A549 (cell line): ENCODE results near the gene ANKRD40. TPM values are rescaled to one million over a fixed set of nuclear protein-coding genes. Genes with fewer than 3 reads are reported as not detected.

Experiments used
- ATOH8 ChIP-seq: fragments of 250-450 bp; sonication (Bioruptor Pico); IDR thresholded peaks from 2 replicates; pipeline ENCODE4 v1.5.0; 2020; ENCODE audit warnings: low read depth, mild to moderate bottlenecking, moderate library complexity
- BHLHE40 ChIP-seq: IDR thresholded peaks from 2 replicates; pipeline ENCODE4 v1.6.1; 2012; ENCODE audit warnings: low read depth, low read length, inconsistent platforms
- CBX2 ChIP-seq: fragments of 200-600 bp; sonication (generic); IDR thresholded peaks from 2 replicates; pipeline ENCODE4 v1.6.1; 2016; ENCODE audit warnings: low read depth, mild to moderate bottlenecking, borderline replicate concordance
- CBX8 ChIP-seq: fragments of 200-600 bp; sonication (generic); IDR thresholded peaks from 2 replicates; pipeline ENCODE4 v1.6.1; 2016
- CEBPB ChIP-seq, 2 experiments: fragments of >200 bp in 1 of 2; sonication (Bioruptor Twin) in 1 of 2; formaldehyde crosslinking in 1 of 2; IDR thresholded peaks; 2 replicates each; pipeline ENCODE4 v1.6.1; 2012 to 2016
- CTCF ChIP-seq: fragments of >200 bp; sonication (Bioruptor Twin); formaldehyde crosslinking; IDR thresholded peaks from 3 replicates; pipeline ENCODE4 v1.5.1; 2016
- EHF ChIP-seq: fragments of 250-450 bp; sonication (Bioruptor Pico); IDR thresholded peaks from 2 replicates; pipeline ENCODE4 v1.5.0; 2020; ENCODE audit warnings: mild to moderate bottlenecking
- EHMT2 ChIP-seq: fragments of 200-600 bp; sonication (generic); IDR thresholded peaks from 2 replicates; pipeline ENCODE4 v1.6.1; 2016; ENCODE audit warnings: antibody characterized with exemption, low read depth, mild to moderate bottlenecking, moderate library complexity
- EP300 ChIP-seq, 2 experiments: fragments of >200 bp; sonication (Bioruptor Twin); formaldehyde crosslinking; IDR thresholded peaks; 2 replicates in 1 of 2; 3 replicates in 1 of 2; pipeline ENCODE4 v1.6.1; 2016 to 2017
- ESRRA ChIP-seq: fragments of 150-350 bp; IDR thresholded peaks from 2 replicates; pipeline ENCODE4 v1.6.1; 2014; ENCODE audit warnings: mild to moderate bottlenecking, low read length, borderline replicate concordance
- FOXS1 ChIP-seq: fragments of 250-450 bp; sonication (Bioruptor Pico); IDR thresholded peaks from 2 replicates; pipeline ENCODE4 v1.5.0; 2020; ENCODE audit warnings: mild to moderate bottlenecking, moderate library complexity
- HES2 ChIP-seq: fragments of >200 bp; sonication (Bioruptor Twin); formaldehyde crosslinking; IDR thresholded peaks from 2 replicates; pipeline ENCODE4 v1.6.1; 2016
- HOXB5 ChIP-seq: fragments of 250-450 bp; sonication (Bioruptor Pico); IDR thresholded peaks from 2 replicates; pipeline ENCODE4 v1.5.0; 2020; ENCODE audit warnings: mild to moderate bottlenecking, moderate library complexity
- KDM5A ChIP-seq: fragments of 200-600 bp; sonication (generic); IDR thresholded peaks from 2 replicates; pipeline ENCODE4 v1.6.1; 2016; ENCODE audit warnings: antibody characterized with exemption, mild to moderate bottlenecking
- MYC ChIP-seq: IDR thresholded peaks from 2 replicates; pipeline ENCODE4 v1.6.1; 2012; ENCODE audit warnings: mild to moderate bottlenecking, inconsistent platforms, low read length, improper control_type of control experiment, borderline replicate concordance
- NFE2L2 ChIP-seq: fragments of 150-350 bp; conservative IDR thresholded peaks from 2 replicates; pipeline ENCODE4 v1.6.1; 2014; ENCODE audit warnings: low read length
- NR3C1 ChIP-seq: fragments of >200 bp; sonication (Bioruptor Twin); formaldehyde crosslinking; IDR thresholded peaks from 3 replicates; pipeline ENCODE4 v1.6.1; 2017
- REST ChIP-seq: fragments of 200-600 bp; sonication (generic); IDR thresholded peaks from 2 replicates; pipeline ENCODE4 v1.6.1; 2016; ENCODE audit warnings: antibody characterized with exemption, mild to moderate bottlenecking, moderate library complexity
- RFX5 ChIP-seq: fragments of 450-650 bp; IDR thresholded peaks from 2 replicates; pipeline ENCODE4 v1.7.1; 2014; ENCODE audit warnings: antibody characterized with exemption, mild to moderate bottlenecking, moderate library complexity
- SREBF2 ChIP-seq: fragments of 450-650 bp; IDR thresholded peaks from 2 replicates; pipeline ENCODE4 v1.6.1; 2014; ENCODE audit warnings: mild to moderate bottlenecking, moderate library complexity
- TFCP2L1 ChIP-seq: fragments of 250-450 bp; sonication (Bioruptor Pico); IDR thresholded peaks from 2 replicates; pipeline ENCODE4 v1.5.0; 2021; ENCODE audit warnings: mild to moderate bottlenecking
- TP53 ChIP-seq: fragments of 250-450 bp; sonication (Bioruptor Pico); IDR thresholded peaks from 2 replicates; pipeline ENCODE4 v1.5.0; 2021; ENCODE audit warnings: mild to moderate bottlenecking, moderate library complexity
- polyA plus RNA-seq, 4 experiments: library from polyadenylated mRNA; depleted of rRNA in 3 of 4; stranded (reverse); fragments of >200 nt; fragmentation: RNase III in 1 of 4; extraction: RNeasy Plus Mini Kit Qiagen cat#74134 plus additional on column Dnase treatment in 1 of 4; gene quantifications; 2 replicates in 3 of 4; 3 replicates in 1 of 4; pipeline ENCODE4 v1.2.3, GENCODE V29; 2011 to 2017

The ANKRD40 gene
- polyA plus RNA-seq, 2 of the 4 experiments (the other 2 are of a cell fraction), result 50.1 to 84.3 TPM

- 0 out of 2 replicates have a peak, but pooled peaks have one; percentile 14 for TF ChIP-seq TFCP2L1 (CRISPR knock-in tag)
- TF ChIP-seq EHMT2, result no peak
- no peak for TF ChIP-seq NFE2L2
- no peak for TF ChIP-seq CTCF
- 0 out of 2 replicates have a peak, but pooled peaks have one; percentile 48 for TF ChIP-seq FOXS1 (CRISPR knock-in tag)
- no peak for TF ChIP-seq ESRRA
- TF ChIP-seq EP300 (IDR thresholded peaks at IDR 0.05), result peak; percentile 59 to 83; a peak in 3 of 5 replicates
- no peak for TF ChIP-seq TP53
- no peak for TF ChIP-seq RFX5
- TF ChIP-seq SREBF2, result no peak
- no peak for TF ChIP-seq KDM5A
- TF ChIP-seq CBX8, result no peak
- TF ChIP-seq ATOH8 (CRISPR knock-in tag), result no peak
- no peak for TF ChIP-seq EHF (CRISPR knock-in tag)
- TF ChIP-seq NR3C1, result no peak
- TF ChIP-seq HOXB5 (CRISPR knock-in tag), result no peak
- no peak for TF ChIP-seq HES2
- 0 out of 2 replicates have a peak, but pooled peaks have one; percentile 74 for TF ChIP-seq MYC
- TF ChIP-seq CBX2, result no peak
- TF ChIP-seq CEBPB (IDR thresholded peaks at IDR 0.05), result peak in 1 of 2 experiments; percentile 66; a peak in 2 of 4 replicates
- no peak for TF ChIP-seq REST
- TF ChIP-seq BHLHE40, result no peak
Observed at GRCh38 chr17:50693036-50693682, 14.6 kb downstream of the ANKRD40 start (continued).
